K562 (cell line): ENCODE results near the gene CISD2. TPM values are rescaled to one million over a fixed set of nuclear protein-coding genes. Genes with fewer than 3 reads are reported as not detected.
A peak's percentile ranks its signal among the peaks of the same experiment; 100 is the strongest.

ENCODE experiments used
- PHF21A ChIP-seq: fragments of 450-650 bp; IDR thresholded peaks from 2 replicates; pipeline ENCODE4 v1.6.1; 2017; ENCODE audit warnings: low read depth, borderline replicate concordance
- RBBP5 ChIP-seq: fragments of 200-600 bp; sonication (generic); IDR thresholded peaks from 2 replicates; pipeline ENCODE4 v1.6.1; 2012; ENCODE audit warnings: borderline replicate concordance, mild to moderate bottlenecking, low read length, control low read depth, inconsistent platforms; ENCODE audit not compliant: insufficient read depth, poor library complexity, severe bottlenecking
- ZNF143 ChIP-seq: sonication (generic); formaldehyde crosslinking; IDR thresholded peaks from 2 replicates; pipeline ENCODE4 v1.9.0; 2022; ENCODE audit warnings: mild to moderate bottlenecking, missing genetic modification reagents
- ZNF165 ChIP-seq: fragments of 250-450 bp; sonication (Bioruptor Pico); IDR thresholded peaks from 2 replicates; pipeline ENCODE4 v1.4.0; 2020; ENCODE audit warnings: borderline replicate concordance
- ZNF444 ChIP-seq: fragments of 250-450 bp; sonication (Bioruptor Pico); IDR thresholded peaks from 2 replicates; pipeline ENCODE4 v1.4.0; 2020; ENCODE audit warnings: mild to moderate bottlenecking, moderate library complexity
- polyA plus RNA-seq, 8 experiments: library from polyadenylated mRNA; depleted of rRNA in 4 of 8; stranded (reverse) in 5 of 8; unstranded in 3 of 8; fragments of >200 nt; fragmentation: Nextera tagmentation in 2 of 8; fragmentation: Illumina TruSeq in 1 of 8; extraction: Ambion mirVana in 2 of 8; extraction: Trizol in 1 of 8; gene quantifications; 2 replicates each; pipeline versions ENCODE4 v1.2.1 to v1.2.3, GENCODE V29; 2011 to 2014; ENCODE audit warnings: inconsistent platforms in 1 of 8, missing spikeins in 1 of 8
- total RNA-seq, 7 experiments: library from RNA; depleted of rRNA in 6 of 7; stranded (reverse); fragments of >200 nt in 6 of 7; fragmentation: Illumina TruSeq in 2 of 7; extraction: Trizol in 2 of 7; gene quantifications; 2 replicates each; pipeline versions ENCODE4 v1.2.1 to v1.2.3, GENCODE V29; 2011 to 2021; ENCODE audit warnings: low replicate concordance in 1 of 7
- TF ChIP-seq, protein P1 (sequence below): fragments of 200-600 bp; sonication (generic); IDR thresholded peaks from one replicate; pipeline ENCODE4 v1.6.1; 2012; ENCODE audit warnings: mild to moderate bottlenecking, low read depth, low read length, inconsistent platforms
- TF ChIP-seq, protein P2 (sequence below): fragments of 250-450 bp; sonication (Bioruptor Pico); IDR thresholded peaks from 2 replicates; pipeline ENCODE4 v1.4.0; 2020; ENCODE audit warnings: mild to moderate bottlenecking, moderate library complexity
- TF ChIP-seq, protein P3 (sequence below): fragments of 250-450 bp; sonication (Bioruptor Pico); IDR thresholded peaks from 2 replicates; pipeline ENCODE4 v1.9.0; 2021; ENCODE audit warnings: mild to moderate bottlenecking
- TF ChIP-seq, protein P4 (sequence below): IDR thresholded peaks from 2 replicates; pipeline ENCODE4 v1.6.1; 2012; ENCODE audit warnings: low read depth, low read length, improper control_type of control experiment, borderline replicate concordance

CISD2 gene
- total and polyA plus RNA-seq, 9 of the 15 experiments (the other 6 are each of a cell fraction or from before 2014, with no cell fraction given) = 37.8 to 91.4 (median 59.8) TPM

DNA sequence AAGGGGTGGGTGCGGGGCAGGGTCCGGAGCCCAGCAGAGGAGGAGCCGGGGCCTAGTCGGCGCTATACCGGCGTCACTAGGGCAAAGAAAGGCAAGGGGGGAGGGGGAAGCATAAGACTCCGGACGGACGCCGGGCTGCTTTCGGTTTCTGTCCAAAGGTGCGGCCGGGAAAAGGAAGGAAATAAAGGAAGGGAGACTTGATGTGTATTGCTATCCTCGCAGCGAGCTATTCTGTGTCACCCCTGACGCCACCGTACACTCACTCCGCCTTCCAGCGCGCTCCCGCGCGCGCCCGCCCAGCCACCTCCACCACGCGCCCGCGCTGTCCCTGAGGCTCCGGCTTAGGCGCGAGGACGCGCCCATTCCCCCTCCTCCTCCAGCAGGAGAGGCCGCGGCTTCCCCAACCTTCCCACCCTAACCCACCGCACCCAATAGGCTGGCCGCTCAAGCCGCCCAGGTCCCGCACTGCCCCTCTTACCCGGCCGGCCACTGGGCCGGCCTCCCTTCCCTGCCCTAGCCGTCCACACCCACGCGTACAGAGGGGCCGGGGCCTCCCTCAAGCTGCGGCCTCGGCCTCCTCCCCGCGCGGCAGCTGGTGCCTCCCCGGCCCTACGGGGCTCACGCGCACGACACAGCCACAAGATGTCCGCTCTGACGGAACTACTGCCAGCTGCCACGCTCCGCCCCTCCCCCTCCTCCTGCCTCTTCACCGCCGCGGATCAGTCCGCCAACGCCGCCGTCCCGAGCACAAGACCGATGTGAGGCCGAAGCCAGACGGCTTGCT lies 41.7 kb upstream of the CISD2 start, which contains the start of gene UBE2D3 (continued):
- TF ChIP-seq, protein P1, sequence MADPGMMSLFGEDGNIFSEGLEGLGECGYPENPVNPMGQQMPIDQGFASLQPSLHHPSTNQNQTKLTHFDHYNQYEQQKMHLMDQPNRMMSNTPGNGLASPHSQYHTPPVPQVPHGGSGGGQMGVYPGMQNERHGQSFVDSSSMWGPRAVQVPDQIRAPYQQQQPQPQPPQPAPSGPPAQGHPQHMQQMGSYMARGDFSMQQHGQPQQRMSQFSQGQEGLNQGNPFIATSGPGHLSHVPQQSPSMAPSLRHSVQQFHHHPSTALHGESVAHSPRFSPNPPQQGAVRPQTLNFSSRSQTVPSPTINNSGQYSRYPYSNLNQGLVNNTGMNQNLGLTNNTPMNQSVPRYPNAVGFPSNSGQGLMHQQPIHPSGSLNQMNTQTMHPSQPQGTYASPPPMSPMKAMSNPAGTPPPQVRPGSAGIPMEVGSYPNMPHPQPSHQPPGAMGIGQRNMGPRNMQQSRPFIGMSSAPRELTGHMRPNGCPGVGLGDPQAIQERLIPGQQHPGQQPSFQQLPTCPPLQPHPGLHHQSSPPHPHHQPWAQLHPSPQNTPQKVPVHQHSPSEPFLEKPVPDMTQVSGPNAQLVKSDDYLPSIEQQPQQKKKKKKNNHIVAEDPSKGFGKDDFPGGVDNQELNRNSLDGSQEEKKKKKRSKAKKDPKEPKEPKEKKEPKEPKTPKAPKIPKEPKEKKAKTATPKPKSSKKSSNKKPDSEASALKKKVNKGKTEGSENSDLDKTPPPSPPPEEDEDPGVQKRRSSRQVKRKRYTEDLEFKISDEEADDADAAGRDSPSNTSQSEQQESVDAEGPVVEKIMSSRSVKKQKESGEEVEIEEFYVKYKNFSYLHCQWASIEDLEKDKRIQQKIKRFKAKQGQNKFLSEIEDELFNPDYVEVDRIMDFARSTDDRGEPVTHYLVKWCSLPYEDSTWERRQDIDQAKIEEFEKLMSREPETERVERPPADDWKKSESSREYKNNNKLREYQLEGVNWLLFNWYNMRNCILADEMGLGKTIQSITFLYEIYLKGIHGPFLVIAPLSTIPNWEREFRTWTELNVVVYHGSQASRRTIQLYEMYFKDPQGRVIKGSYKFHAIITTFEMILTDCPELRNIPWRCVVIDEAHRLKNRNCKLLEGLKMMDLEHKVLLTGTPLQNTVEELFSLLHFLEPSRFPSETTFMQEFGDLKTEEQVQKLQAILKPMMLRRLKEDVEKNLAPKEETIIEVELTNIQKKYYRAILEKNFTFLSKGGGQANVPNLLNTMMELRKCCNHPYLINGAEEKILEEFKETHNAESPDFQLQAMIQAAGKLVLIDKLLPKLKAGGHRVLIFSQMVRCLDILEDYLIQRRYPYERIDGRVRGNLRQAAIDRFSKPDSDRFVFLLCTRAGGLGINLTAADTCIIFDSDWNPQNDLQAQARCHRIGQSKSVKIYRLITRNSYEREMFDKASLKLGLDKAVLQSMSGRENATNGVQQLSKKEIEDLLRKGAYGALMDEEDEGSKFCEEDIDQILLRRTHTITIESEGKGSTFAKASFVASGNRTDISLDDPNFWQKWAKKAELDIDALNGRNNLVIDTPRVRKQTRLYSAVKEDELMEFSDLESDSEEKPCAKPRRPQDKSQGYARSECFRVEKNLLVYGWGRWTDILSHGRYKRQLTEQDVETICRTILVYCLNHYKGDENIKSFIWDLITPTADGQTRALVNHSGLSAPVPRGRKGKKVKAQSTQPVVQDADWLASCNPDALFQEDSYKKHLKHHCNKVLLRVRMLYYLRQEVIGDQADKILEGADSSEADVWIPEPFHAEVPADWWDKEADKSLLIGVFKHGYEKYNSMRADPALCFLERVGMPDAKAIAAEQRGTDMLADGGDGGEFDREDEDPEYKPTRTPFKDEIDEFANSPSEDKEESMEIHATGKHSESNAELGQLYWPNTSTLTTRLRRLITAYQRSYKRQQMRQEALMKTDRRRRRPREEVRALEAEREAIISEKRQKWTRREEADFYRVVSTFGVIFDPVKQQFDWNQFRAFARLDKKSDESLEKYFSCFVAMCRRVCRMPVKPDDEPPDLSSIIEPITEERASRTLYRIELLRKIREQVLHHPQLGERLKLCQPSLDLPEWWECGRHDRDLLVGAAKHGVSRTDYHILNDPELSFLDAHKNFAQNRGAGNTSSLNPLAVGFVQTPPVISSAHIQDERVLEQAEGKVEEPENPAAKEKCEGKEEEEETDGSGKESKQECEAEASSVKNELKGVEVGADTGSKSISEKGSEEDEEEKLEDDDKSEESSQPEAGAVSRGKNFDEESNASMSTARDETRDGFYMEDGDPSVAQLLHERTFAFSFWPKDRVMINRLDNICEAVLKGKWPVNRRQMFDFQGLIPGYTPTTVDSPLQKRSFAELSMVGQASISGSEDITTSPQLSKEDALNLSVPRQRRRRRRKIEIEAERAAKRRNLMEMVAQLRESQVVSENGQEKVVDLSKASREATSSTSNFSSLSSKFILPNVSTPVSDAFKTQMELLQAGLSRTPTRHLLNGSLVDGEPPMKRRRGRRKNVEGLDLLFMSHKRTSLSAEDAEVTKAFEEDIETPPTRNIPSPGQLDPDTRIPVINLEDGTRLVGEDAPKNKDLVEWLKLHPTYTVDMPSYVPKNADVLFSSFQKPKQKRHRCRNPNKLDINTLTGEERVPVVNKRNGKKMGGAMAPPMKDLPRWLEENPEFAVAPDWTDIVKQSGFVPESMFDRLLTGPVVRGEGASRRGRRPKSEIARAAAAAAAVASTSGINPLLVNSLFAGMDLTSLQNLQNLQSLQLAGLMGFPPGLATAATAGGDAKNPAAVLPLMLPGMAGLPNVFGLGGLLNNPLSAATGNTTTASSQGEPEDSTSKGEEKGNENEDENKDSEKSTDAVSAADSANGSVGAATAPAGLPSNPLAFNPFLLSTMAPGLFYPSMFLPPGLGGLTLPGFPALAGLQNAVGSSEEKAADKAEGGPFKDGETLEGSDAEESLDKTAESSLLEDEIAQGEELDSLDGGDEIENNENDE = no peak
- TF ChIP-seq, protein P2, sequence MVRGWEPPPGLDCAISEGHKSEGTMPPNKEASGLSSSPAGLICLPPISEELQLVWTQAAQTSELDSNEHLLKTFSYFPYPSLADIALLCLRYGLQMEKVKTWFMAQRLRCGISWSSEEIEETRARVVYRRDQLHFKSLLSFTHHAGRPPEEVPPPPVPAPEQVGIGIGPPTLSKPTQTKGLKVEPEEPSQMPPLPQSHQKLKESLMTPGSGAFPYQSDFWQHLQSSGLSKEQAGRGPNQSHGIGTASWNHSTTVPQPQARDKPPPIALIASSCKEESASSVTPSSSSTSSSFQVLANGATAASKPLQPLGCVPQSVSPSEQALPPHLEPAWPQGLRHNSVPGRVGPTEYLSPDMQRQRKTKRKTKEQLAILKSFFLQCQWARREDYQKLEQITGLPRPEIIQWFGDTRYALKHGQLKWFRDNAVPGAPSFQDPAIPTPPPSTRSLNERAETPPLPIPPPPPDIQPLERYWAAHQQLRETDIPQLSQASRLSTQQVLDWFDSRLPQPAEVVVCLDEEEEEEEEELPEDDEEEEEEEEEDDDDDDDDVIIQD = no peak
- TF ChIP-seq, protein P3, sequence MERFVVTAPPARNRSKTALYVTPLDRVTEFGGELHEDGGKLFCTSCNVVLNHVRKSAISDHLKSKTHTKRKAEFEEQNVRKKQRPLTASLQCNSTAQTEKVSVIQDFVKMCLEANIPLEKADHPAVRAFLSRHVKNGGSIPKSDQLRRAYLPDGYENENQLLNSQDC (CRISPR knock-in tag) = 0 out of 2 replicates have a peak, but pooled peaks have one; percentile 7
- no peak for TF ChIP-seq PHF21A
- TF ChIP-seq RBBP5 = peak; percentile 77
- peak; percentile 47; the same call in 1 of the 2 replicates for TF ChIP-seq ZNF143 (CRISPR knock-in tag)
- TF ChIP-seq, protein P4, sequence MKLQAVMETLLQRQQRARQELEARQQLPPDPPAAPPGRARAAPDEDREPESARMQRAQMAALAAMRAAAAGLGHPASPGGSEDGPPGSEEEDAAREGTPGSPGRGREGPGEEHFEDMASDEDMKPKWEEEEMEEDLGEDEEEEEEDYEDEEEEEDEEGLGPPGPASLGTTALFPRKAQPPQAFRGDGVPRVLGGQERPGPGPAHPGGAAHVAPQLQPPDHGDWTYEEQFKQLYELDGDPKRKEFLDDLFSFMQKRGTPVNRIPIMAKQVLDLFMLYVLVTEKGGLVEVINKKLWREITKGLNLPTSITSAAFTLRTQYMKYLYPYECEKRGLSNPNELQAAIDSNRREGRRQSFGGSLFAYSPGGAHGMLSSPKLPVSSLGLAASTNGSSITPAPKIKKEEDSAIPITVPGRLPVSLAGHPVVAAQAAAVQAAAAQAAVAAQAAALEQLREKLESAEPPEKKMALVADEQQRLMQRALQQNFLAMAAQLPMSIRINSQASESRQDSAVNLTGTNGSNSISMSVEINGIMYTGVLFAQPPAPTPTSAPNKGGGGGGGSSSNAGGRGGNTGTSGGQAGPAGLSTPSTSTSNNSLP = 0 out of 2 replicates have a peak, but pooled peaks have one; percentile 11
- TF ChIP-seq ZNF165 (CRISPR knock-in tag) = no peak
- peak; percentile 73 for TF ChIP-seq ZNF444 (CRISPR knock-in tag)
